H7 (cell line): ENCODE results near the gene SCCPDH. TPM values are rescaled to one million over a fixed set of nuclear protein-coding genes. Genes with fewer than 3 reads are reported as not detected.
A peak's percentile ranks its signal among the peaks of the same experiment; 100 is the strongest.
"Not testable (repeated sequence)": the region's sequence is repeated elsewhere in the genome, so short reads cannot be mapped to it uniquely, and the experiment has no call there.

ENCODE experiments used
- DNase-seq: peaks from one replicate; pipeline ENCODE4 v3.0.0; 2012
- H3K27me3 ChIP-seq: 2 replicates; pipeline ENCODE4 v1.6.0; 2011; ENCODE audit warnings: mild to moderate bottlenecking, low read length; ENCODE audit not compliant: control insufficient read depth, insufficient read depth
- H3K36me3 ChIP-seq: replicated peaks from 2 replicates; pipeline ENCODE4 v1.5.1; 2011; ENCODE audit warnings: low read length; ENCODE audit not compliant: control insufficient read depth, insufficient read depth
- H3K4me3 ChIP-seq: 2 replicates; pipeline ENCODE4 v1.5.1; 2011; ENCODE audit warnings: low read depth, mild to moderate bottlenecking, control low read depth, low read length, moderate library complexity; ENCODE audit not compliant: insufficient read depth
- total RNA-seq: library from RNA; depleted of rRNA; stranded (reverse); fragments of >200 nt; shearing (Covaris generic); gene quantifications from 2 replicates; pipeline ENCODE4 v1.2.3, GENCODE V29; 2014

SCCPDH gene
- total RNA-seq, 1 experiment from 2014 or later: 11.1 TPM

GRCh38 chr1:246694213-246694895, 29.9 kb upstream of the SCCPDH start:
- not testable (repeated sequence) for H3K36me3 ChIP-seq, H3K27me3 ChIP-seq, DNase-seq, H3K4me3 ChIP-seq

GRCh38 chr1:246695136-246695535, 29.1 kb upstream of the SCCPDH start:
- no peaks in the 10 kb centered on the region for H3K27me3 ChIP-seq
- H3K36me3 ChIP-seq: no peaks in the 10 kb centered on the region
- no peak for DNase-seq
- no peak overlapping the region for H3K4me3 ChIP-seq

GRCh38 chr1:246695666-246696065, 28.5 kb upstream of the SCCPDH start:
- Histone ChIP-seq H3K36me3 (no peaks in the 10 kb centered on the region), H3K27me3 (no peaks in the 10 kb centered on the region), H3K4me3 (no peak overlapping the region)
- DNase-seq: no peak

- Histone ChIP-seq H3K4me3 (no peak overlapping the region), H3K27me3 (no peaks in the 10 kb centered on the region), H3K36me3 (no peaks in the 10 kb centered on the region)
- DNase-seq: no peak
These were observed 25.6 kb upstream of the SCCPDH start for GRCh38 chr1:246698466-246699094.

GRCh38 chr1:246699095-246699735, 25.0 kb upstream of the SCCPDH start:
- Histone ChIP-seq H3K27me3 (no peaks in the 10 kb centered on the region), H3K36me3 (no peaks in the 10 kb centered on the region), H3K4me3 (no peak overlapping the region)
- DNase-seq: peak; percentile 86

GRCh38 chr1:246703581-246703980, 20.6 kb upstream of the SCCPDH start:
- H3K4me3 ChIP-seq: no peak overlapping the region
- H3K27me3 ChIP-seq: no peaks in the 10 kb centered on the region
- DNase-seq: no peak
- H3K36me3 ChIP-seq: no peaks in the 10 kb centered on the region

GRCh38 chr1:246705368-246705767, 18.8 kb upstream of the SCCPDH start:
- no peak overlapping the region for H3K4me3 ChIP-seq
- no peaks in the 10 kb centered on the region for H3K36me3 ChIP-seq
- DNase-seq: no peak
- H3K27me3 ChIP-seq: no peaks in the 10 kb centered on the region

GRCh38 chr1:246708166-246708565, 16.0 kb upstream of the SCCPDH start:
- no peak overlapping the region for H3K4me3 ChIP-seq
- DNase-seq: no peak
- no peaks in the 10 kb centered on the region for H3K36me3 ChIP-seq
- H3K27me3 ChIP-seq: no peaks in the 10 kb centered on the region

- Histone ChIP-seq H3K4me3 (no peak overlapping the region), H3K27me3 (no peaks in the 10 kb centered on the region), H3K36me3 (no peaks in the 10 kb centered on the region)
- DNase-seq: no peak
These were observed 15.0 kb upstream of the SCCPDH start for GRCh38 chr1:246709196-246709595.

GRCh38 chr1:246709835-246710234, 14.4 kb upstream of the SCCPDH start:
- no peak for DNase-seq
- Histone ChIP-seq H3K27me3 (no peaks in the 10 kb centered on the region), H3K36me3 (no peaks in the 10 kb centered on the region), H3K4me3 (no peak overlapping the region)

- no peak for DNase-seq
- Histone ChIP-seq H3K36me3 (no peaks in the 10 kb centered on the region), H3K4me3 (no peak overlapping the region), H3K27me3 (no peaks in the 10 kb centered on the region)
These were observed 12.6 kb upstream of the SCCPDH start for GRCh38 chr1:246711548-246712003.

- H3K36me3 ChIP-seq, H3K27me3 ChIP-seq, DNase-seq, H3K4me3 ChIP-seq: not testable (repeated sequence)
These were observed 11.8 kb upstream of the SCCPDH start for GRCh38 chr1:246712428-246712827.

GRCh38 chr1:246719361-246719760, 4.8 kb upstream of the SCCPDH start:
- H3K36me3 ChIP-seq, H3K4me3 ChIP-seq, DNase-seq: not testable (repeated sequence)
- peaks cover 14% of the 10 kb centered on the region for H3K27me3 ChIP-seq

GRCh38 chr1:246720814-246721213, 3.4 kb upstream of the SCCPDH start:
- not testable (repeated sequence) for DNase-seq, H3K4me3 ChIP-seq, H3K36me3 ChIP-seq
- H3K27me3 ChIP-seq: peaks cover 24% of the 10 kb centered on the region

- Histone ChIP-seq H3K4me3 (no peak overlapping the region), H3K36me3 (peaks cover 3% of the 10 kb centered on the region), H3K27me3 (peaks cover 24% of the 10 kb centered on the region)
- DNase-seq: no peak
These were observed 1.5 kb upstream of the SCCPDH start for GRCh38 chr1:246722720-246723119.
